HG02623 (cell line): Measurements from ENCODE around the gene GRIK5.
A peak's percentile ranks its signal among the peaks of the same experiment; 100 is the strongest.

Experiments used
- ATAC-seq: cut with Tn5 transposase; IDR thresholded peaks from one replicate; pipeline ENCODE4 v1.9.1; 2021; ENCODE audit warnings: moderate library complexity; ENCODE audit not compliant: unreplicated experiment

The GRIK5 gene

DNA sequence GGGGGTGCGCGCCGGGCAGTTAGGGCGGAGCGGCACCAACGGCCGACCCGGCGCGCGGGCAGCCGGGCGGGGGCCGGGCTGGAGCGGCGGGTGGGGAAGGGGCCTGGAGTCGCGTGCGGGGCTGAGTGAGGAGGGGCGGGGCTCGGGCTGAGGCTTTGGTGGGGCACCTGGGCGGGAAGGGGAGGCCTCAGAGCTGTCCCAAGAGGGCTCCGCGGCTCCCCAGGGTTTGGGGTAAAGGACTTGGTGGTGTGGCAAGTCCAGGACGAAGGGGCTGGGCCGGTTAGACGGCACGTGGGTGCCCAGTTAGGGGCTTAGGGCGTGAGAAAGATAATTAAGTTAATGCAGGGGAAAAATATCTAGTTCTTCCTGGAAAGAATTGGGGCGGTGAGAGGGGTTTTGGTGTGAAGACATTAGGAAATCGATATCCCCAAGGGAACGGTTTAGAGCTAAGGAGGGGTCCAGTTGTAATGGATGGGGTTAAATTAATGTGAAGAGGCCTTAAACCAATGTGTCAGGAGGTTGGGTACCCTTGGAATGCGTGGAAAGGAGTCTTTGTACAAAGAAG, 6.5 kb upstream of the GRIK5 start:
- ATAC-seq: no peak

DNA sequence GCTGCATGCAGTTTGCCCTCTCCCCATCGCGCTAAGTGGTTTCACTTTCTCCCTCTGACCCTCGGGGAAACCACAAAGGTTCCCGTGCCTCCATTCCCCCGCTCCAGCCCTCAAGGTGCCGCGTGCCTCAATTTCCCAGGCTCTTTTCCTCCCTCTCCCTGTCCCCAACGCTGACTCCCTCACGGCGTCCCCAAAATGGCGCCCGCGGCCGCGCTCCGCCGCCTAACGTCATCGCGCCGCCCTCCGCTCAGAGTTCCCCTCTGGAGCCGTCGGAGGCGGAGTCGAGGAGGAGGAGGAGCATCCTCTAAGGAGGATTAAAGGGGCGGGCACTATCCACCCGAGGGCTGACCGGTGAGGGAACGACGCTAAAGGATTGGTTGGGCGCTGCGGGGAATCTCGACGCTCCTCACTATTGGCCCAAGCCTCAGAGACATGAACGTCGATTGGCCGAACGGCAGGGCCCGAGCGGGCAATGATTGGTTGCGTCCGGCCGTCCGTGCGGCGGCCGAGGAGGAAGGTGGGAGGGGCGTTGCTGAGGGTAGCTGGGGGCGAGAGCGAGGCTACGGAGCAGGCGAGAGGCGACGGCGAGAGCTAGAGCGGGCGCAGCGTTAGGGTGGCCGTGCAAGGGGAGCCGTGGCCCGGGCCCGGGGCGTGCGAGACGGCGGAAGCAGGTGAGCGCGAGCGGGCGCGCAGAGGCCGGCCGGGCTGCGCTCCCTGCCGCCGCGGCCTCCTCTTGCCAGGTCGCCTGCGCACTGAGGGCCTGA, 5.8 kb upstream of the GRIK5 start, which contains the start of gene ZNF574:
Gene ZNF574 (plus strand): TSS at position 551 of the 764 bp plus-strand sequence. CDS start 2,441 bp downstream, outside the sequence.
- ATAC-seq: peak; percentile 92

DNA sequence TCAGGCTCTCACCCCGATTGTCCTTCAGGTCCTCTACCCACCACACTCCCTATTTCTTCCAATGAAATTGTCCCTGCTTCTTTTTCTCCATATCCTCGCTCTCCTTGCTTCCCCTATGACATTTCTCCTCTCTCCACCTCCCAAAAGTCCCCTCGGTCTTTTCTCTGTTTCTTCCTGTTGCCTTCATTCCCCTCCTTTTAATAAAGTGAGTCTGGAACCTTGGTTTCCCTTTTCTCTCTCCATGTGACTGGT, 5.3 kb upstream of the GRIK5 start:
- no peak for ATAC-seq

- no peak for ATAC-seq
Measured at GRCh38 chr19:42074513-42075363, 4.7 kb upstream of the GRIK5 start.

DNA sequence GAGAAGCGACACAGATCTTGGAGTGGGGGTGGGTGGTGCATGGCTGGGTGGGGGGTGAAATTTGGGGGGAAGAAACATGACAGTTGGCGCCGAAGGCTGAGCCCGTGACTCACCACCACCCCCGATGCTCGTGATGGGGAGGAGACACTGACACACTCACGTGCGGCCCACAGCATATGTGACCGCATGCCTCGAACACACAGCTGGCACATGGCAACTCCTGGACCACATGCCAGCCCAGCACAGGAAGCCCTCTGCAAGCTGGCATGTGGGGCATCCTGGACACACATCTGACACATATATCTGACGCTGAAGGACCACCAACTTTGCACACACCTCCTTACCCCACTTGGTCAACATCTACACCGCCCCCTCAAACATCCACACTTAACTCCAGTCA, 1.2 kb upstream of the GRIK5 start:
- no peak for ATAC-seq

DNA sequence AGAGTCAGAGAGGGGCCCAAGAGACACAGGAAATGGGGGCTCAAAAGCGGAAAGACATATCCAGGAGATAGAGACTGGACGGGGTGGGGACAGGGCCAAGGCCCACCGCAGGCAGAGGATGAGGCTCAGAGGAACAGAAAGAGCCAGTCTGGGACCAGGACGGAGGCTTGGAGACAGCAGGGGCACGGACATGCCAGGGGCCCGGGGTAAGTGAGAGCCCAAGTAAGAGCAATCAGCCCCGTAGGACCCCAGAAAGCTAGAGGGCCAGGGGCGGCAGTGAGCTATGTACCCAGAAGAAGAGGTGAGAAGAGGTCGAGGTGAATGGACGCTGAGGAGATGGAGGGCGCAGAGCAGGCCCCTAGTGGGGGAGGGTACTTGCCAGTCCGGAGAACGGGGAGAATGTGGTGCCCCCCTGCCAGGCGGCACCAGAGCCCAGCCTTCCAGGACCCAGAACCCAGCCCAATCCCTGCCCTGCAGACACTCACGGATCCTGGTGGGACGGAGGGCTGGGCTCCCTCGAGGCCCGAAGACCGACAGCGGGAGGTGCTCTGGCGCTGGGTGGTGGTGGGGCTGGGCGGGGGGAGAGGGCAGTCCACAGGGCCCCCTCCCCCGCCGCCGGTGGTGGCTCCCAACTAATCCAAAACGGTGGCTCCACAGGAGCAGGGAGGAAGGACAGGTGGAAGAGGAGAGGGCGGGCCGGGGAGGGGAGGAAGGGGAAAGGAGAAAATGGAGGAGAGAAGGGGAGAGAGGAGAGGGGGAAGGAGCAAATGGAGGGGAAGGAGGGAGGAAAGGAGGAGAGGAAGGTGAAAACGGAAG, 1.0 kb downstream of the GRIK5 start:
- ATAC-seq: no peak

DNA sequence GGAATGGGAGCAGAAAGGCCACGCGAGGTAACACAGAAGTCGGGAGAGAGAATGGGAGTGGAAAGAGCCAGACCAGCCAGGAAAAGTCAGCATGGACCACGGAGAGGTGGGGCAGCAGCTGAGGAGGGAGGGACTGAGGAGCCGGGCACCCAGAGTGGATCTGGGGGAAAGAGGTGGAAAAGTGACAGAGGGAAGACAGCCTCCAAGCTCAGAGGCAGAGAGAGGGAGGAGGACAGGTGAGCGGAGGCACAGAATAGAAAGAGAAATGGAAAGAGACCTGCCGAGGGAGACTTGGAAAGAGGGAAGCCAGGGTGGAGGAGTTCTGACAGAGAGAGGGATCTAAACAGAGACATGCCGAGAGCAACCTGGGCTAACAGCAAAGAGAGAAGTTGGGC, 1.6 kb downstream of the GRIK5 start:
- no peak for ATAC-seq

- no peak for ATAC-seq
Measured at GRCh38 chr19:42067315-42067888, 2.6 kb downstream of the GRIK5 start.

DNA sequence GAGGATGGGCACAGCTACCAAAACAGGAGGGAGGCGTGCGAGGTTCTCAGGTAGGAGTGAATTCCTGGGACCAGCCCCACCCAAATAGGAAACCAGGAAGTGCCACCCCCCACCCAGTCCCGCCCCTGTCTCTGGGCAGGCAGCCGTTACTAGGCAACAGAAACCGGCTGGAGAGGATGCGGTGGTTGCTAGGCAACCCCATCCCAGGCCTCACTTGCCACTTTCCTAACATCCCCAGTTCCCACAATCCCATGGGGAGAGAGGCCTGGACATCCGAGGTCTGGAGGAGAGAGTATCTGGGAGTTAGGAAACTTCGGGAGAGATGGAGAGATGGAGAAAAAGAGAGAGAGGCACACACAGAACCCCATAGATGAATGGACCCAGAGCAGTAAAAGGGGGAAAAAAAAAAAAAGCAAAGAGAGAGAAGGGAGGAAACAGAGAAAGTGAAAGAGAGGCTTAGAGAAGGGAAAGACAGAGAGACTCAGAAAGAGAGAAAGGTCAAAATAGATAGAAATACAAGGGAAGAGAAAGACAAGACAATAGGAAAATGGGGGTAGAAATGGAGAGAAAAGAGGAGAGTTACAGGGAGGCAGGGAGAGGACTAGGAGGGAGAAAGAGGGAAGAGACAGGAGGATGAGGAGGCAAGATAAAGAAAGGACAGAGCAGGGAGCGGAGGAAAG, 3.8 kb downstream of the GRIK5 start:
- no peak for ATAC-seq

DNA sequence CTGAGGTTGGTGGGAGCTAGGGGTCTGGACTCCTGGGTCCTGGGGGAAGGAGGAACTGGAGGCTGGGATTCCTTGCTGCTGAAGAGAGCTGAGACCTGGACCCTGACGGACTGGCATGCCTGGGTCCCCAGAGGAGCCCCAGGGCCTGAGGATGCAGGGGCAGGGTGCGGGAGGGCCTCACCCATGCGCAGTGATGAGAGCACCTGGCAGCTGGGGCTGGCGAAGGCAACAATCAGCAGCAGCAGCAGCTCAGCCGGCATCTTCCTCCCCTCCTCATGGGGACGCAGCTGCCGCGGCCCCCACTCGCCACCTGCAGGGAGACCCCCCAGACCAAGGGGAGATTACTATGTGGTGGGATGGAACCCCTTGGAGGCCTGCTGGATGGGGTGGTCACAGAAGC, 4.5 kb downstream of the GRIK5 start:
- no peak for ATAC-seq

DNA sequence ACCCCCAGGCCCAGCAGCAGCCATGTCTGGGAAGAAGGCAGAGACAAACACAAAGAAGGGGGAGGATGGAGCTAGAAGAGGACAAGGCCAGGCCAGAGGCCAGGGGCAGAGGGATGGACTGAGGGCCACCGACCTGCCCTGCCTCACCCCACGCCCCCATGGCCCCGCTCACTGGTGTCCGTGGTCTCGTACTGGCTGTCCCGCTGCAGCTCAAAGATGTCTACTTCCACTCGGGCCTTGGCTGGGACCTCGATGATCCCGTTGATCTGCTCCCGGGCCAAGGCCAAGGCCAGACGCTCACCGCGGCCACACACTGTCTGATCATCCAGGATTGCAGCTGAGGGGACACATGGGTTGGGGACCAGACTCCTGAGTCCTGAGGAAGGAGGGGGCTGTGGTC, 5.0 kb downstream of the GRIK5 start:
- no peak for ATAC-seq

- ATAC-seq: no peak
Measured at GRCh38 chr19:42064432-42064831, 5.6 kb downstream of the GRIK5 start.

- no peak for ATAC-seq
Measured at GRCh38 chr19:42062381-42062780, 7.6 kb downstream of the GRIK5 start.

GRCh38 chr19:42060117-42060516, 9.9 kb downstream of the GRIK5 start:
- ATAC-seq: no peak

GRCh38 chr19:42059196-42059595, 10.8 kb downstream of the GRIK5 start:
- no peak for ATAC-seq

- no peak for ATAC-seq
Measured at GRCh38 chr19:42057846-42058245, 12.2 kb downstream of the GRIK5 start.

DNA sequence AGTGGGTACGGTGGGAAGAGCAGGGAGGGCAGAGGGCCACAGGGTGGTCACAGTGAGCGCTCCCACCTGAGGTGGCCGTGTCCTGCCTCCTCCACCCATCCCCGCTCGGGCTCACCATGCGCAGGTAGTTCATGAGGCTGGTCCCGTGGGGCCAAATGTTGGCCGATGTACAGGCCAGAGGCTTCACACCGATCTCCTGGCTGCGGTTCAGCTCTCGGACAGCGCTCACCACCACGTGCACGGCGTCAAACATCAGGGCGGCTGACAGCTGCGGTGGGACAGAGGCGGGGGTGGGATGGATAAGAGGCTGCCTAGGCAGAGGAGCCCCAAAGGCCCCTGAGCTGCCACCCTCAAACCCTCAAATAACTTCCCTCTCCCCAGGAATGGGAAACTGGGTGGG, 15.8 kb downstream of the GRIK5 start:
- no peak for ATAC-seq

GRCh38 chr19:42053037-42053935, 16.7 kb downstream of the GRIK5 start:
- ATAC-seq: no peak

DNA sequence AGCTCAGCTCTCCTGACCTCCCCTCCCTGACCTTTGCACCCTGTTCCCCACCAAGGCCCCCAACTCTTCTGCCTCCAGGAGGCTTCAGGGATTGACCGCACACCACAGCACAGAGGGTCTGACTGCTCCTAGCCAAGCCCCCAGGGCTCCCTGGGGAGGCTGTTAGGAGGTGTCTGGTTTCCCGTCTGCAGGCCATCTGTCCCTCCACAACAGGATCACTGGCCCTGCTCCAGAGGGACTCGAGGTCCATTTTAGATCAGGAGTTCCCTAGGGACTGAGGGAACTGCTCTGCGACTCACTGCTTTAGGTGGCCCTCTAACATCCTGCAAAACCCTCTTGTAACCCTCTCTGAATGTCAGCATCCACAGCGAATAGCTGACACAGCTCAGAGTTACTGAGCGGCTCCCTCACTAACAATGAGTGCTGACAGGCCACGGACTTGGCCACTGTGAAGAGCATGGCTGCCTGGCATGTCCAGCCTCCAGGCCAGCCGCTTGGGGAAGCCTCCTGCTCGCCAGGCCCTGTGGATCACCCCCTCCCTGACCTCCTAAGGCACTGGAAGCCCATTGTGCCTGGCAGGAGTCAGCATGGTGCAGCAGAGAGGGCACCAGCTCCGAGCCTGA, 17.7 kb downstream of the GRIK5 start:
- ATAC-seq: no peak
